TTC549 (cell line): ENCODE results near the gene PCGF5.
"Not testable (repeated sequence)": the region's sequence is repeated elsewhere in the genome, so short reads cannot be mapped to it uniquely, and the experiment has no call there.

ENCODE experiments used
- FAIRE-seq: peaks from 2 replicates; lab custom pipeline; 2012; peaks lifted over from hg19 to GRCh38; lab: Jason Lieb, UNC

Gene PCGF5

GRCh38 chr10:91210014-91210413 is 10.4 kb upstream of the PCGF5 start:
- no peak for FAIRE-seq

- FAIRE-seq, result no peak
These were observed 10.0 kb upstream of the PCGF5 start for GRCh38 chr10:91210435-91210834.

- FAIRE-seq, result no peak
These were observed 8.8 kb upstream of the PCGF5 start for GRCh38 chr10:91211675-91212074.

- FAIRE-seq, result no peak
These were observed 5.6 kb upstream of the PCGF5 start for GRCh38 chr10:91214911-91215310.

GRCh38 chr10:91215384-91215783 is 5.1 kb upstream of the PCGF5 start:
- FAIRE-seq, result no peak

- FAIRE-seq, result no peak
These were observed 881 bp upstream of the PCGF5 start for GRCh38 chr10:91219371-91220193.

- FAIRE-seq, result no peak
These were observed 652 bp downstream of the PCGF5 start for GRCh38 chr10:91220954-91221675.

GRCh38 chr10:91226093-91226492 is 5.6 kb downstream of the PCGF5 start:
- no peak for FAIRE-seq

- FAIRE-seq, result no peak
These were observed 7.1 kb downstream of the PCGF5 start for GRCh38 chr10:91227576-91227975.

- FAIRE-seq, result peak; percentile 67
These were observed 9.2 kb downstream of the PCGF5 start for GRCh38 chr10:91229683-91230082.

GRCh38 chr10:91238191-91238590 is 17.7 kb downstream of the PCGF5 start:
- FAIRE-seq, result no peak

GRCh38 chr10:91239789-91240188 is 19.3 kb downstream of the PCGF5 start:
- FAIRE-seq, result no peak

- no peak for FAIRE-seq
These were observed 22.5 kb downstream of the PCGF5 start for GRCh38 chr10:91242940-91243339.

- no peak for FAIRE-seq
These were observed 27.1 kb downstream of the PCGF5 start for GRCh38 chr10:91247360-91248111.

- FAIRE-seq, result no peak
These were observed 29.2 kb downstream of the PCGF5 start for GRCh38 chr10:91249700-91250099.

GRCh38 chr10:91250341-91250740 is 29.9 kb downstream of the PCGF5 start:
- FAIRE-seq, result no peak

- FAIRE-seq, result peak; percentile 93
These were observed 31.1 kb downstream of the PCGF5 start for GRCh38 chr10:91251430-91252056.

GRCh38 chr10:91253300-91253699 is 32.8 kb downstream of the PCGF5 start:
- no peak for FAIRE-seq

GRCh38 chr10:91257310-91257709 is 36.8 kb downstream of the PCGF5 start:
- FAIRE-seq, result no peak

GRCh38 chr10:91260417-91260816 is 40.0 kb downstream of the PCGF5 start:
- FAIRE-seq, result not testable (repeated sequence)

- no peak for FAIRE-seq
These were observed 51.4 kb downstream of the PCGF5 start for GRCh38 chr10:91271886-91272285.

- FAIRE-seq, result no peak
These were observed 64.1 kb downstream of the PCGF5 start for GRCh38 chr10:91284486-91285090.
